Erythroblast (primary cell): Measurements from ENCODE around the gene PCAT7.
A peak's percentile ranks its signal among the peaks of the same experiment; 100 is the strongest.
"Not testable (repeated sequence)": the region's sequence is repeated elsewhere in the genome, so short reads cannot be mapped to it uniquely, and the experiment has no call there.

Source experiments
- DNase-seq, 2 experiments: peaks; one replicate each; lab custom pipeline; 2025; lab: John Stamatoyannopoulos, UW
- GATA1 ChIP-seq: IDR thresholded peaks from 2 replicates; pipeline ENCODE4 v1.6.1; 2011; ENCODE audit warnings: low read depth, mild to moderate bottlenecking, control low read depth, low read length, moderate library complexity
- POLR2A ChIP-seq: IDR thresholded peaks from 2 replicates; pipeline ENCODE4 v1.6.1; 2011; ENCODE audit warnings: mild to moderate bottlenecking, low read length

The PCAT7 gene

DNA sequence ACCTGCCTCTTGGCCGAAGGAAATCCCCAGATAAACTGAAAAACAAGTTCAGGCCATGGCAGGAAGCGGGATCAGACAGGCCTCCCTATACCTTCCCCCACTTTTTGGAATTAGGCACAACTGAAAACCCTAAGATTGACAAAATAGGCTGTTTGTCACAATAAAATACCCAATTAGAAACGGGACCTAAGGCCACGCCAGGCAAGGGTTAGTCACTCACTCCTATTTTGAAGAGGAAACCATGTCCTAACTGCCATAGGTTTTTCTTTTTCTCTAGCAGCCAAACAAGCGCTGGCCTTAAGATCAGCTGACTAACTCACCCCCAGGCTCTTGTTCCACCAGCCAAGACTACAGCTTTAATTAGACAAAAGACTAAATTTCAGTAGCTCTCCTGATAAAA lies 26.8 kb downstream of the PCAT7 start:
- DNase-seq: no peak
- TF ChIP-seq GATA1: no peak
- no peak for TF ChIP-seq POLR2A

DNA sequence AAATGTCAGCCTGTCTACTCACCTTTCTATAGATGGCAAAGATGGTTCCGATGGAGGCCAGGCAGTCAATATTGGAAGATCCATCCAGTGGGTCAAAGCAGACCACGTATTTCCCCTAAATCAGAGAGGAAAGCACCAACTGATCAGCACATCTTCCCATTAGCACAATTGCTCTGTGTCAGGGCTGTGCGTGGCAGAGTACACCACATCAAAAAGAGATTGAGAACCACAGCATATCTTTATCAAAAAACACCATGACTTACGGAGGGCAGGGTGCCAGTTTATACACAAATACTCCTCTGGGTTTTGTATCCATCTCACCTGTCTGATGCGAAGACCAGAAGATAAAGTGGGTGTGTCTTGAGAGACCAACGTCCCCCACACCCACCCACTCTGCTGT lies 29.7 kb downstream of the PCAT7 start:
- TF ChIP-seq POLR2A (no peak), GATA1 (no peak)
- DNase-seq: no peak

DNA sequence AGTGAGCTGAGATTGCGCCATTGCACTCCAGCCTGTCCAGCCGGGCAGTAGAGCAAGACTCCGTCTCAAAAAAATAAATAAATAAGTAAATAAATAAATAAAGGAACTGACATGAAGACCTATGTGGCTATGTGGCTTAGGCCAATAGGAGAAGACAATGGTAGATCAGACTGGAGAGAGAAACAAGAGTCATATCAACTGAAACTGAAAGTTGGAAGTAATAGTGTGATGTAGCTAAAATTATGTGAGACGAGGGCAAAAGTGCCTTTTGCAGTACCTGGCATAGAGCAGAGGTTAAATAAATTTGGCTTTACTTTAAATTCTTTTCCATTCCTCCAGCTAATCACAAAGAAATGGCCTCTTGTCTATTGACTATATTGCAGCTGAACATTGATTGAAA lies 31.4 kb downstream of the PCAT7 start:
- TF ChIP-seq GATA1: no peak
- TF ChIP-seq POLR2A: no peak
- no peak for DNase-seq

DNA sequence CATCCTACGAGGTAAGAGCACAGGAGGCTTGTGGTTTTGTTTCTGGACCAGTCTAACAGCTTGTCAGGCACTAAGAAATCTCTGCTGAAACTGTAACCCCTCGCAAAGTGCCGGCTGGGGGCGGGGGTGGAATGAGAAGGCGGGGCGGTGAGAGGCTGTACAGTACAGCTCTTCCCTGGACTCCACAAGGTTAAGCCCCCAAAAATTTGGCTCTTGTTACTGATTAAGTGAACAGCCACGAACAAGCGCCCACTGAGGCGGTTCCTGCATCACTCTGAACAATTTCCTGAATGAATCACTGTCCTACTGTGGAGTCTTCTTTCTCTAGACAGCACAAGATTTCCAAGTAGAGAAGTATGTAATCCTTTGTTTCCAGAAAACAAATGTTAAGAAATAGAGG lies 31.9 kb downstream of the PCAT7 start:
- TF ChIP-seq GATA1: no peak
- TF ChIP-seq POLR2A: no peak

DNA sequence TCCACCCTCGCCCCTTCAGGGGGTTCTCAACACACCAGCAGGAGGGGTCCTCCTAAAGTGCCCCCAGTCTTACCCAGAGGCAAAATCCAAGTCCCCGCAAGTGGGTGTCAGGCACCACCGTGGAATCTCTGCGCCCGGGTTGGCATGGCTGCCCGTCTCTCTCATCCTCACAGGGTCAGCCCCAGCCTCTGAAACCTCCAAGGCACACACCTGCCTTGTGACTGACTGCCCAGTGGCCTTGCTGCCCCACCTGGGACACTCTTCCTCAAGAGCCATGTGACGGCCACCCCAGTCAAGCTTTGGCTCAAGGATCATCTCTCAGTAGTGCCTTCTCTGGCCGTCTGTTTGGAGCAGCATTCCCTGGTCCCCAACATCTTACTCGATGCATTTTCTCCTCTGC lies 33.8 kb downstream of the PCAT7 start:
- TF ChIP-seq GATA1: no peak
- TF ChIP-seq POLR2A: no peak
- no peak for DNase-seq

More for the DNA sequence above, 31.9 kb downstream of the PCAT7 start:
- no peak for DNase-seq

DNA sequence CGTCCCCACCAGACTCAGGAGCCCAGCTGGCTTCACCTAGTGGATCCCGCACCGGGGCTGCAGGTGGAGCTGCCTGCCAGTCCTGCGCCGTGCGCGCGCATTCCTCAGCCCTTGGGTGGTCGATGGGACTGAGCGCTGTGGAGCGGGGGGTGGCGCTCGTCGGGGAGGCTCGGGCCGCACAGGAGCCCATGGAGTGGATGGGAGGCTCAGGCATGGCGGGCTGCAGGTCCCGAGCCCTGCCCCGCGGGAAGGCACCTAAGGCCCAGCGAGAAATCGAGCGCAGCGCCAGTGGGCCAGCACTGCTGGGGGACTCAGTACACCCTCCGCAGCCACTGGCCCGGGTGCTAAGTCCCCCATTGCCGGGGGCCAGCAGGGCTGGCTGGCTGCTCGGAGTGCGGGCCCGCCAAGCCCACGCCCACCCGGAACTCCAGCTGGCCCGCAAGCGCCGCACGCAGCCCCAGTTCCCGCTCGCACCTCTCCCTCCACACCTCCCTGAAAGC lies 36.2 kb downstream of the PCAT7 start:
- not testable (repeated sequence) for DNase-seq

DNA sequence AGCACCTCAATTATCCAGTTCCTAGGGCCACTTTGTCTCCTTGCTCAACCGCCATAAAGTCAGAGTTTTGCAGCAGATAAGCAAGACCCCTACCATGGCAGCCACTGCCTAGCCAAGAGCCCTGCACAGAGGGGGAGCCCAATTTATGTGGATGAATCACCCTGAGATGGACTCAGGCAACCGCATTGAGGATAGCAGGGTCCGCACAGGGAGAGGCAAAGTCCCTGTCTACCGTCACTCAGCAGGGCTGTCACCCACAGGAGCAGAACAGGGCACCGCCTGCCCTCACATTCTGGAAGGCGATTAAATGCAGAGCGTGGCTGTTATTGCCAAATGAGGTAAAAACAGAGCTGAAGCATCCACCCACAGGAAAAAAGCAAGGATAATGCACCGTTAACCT lies 37.0 kb downstream of the PCAT7 start:
- DNase-seq: no peak
- TF ChIP-seq POLR2A (no peak), GATA1 (no peak)

DNA sequence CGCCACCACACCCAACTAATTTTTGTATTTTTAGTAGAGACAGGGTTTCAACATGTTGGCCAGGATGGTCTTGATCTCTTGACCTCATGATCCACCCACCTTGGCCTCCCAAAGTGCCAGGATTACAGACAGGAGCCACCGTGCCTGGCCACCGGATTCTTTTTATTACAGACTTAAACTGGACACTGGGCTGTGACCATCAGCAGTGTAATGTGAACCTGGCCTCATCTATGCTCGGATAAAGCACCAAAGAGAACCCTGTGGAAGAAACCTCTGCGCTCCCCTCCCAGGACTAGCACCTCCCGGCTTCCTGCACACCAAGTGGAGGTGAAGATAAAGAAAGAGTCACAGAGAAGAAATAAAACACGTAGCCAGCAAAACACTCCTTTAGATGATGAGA lies 37.8 kb downstream of the PCAT7 start:
- DNase-seq: not testable (repeated sequence)

DNA sequence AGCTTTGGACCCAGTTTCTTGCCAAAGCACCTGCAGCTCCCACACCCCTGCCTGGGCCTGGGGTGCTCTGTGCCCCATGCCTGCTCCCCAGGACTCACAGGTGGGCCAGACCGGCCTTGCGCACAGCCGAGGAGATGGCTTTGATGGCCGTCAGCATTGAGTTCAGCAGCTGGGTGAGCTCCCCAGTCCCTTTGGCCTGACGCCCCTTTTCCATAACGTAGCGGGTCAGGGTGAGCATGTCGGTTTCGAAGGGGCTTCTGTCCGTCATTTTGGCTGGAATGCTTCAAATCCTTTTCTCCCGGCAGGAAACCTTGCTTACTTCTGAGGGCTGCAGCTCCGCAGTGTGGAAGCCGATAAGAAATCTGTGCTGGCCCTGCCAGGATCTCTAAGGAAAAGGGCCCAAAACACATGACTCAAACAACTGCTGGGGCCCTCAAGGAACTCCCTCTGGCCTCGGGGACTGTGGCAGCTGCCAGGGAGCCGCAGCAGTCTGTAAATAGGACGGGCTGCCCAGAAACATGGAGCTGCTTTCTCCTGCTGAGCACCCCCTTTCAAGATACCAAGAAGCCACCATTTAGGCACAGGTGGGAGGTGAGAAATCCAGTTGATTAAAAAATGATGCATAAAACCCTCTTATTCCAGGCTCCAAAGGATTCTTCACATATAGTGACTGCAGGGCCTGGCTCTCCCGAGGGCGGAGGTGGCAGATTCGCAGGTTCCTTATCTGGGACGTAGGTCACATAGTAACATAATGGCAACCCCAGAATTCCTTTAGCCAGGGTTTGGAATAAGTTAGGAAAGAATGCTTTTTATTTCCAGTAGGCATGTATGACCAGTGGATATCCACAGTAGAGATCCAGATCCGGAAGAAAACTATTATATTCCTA lies 38.8 kb downstream of the PCAT7 start, which contains the start of gene FBP2:
Gene FBP2, minus strand, starts transcription at position 366 of the 887 bp plus-strand sequence. Its CDS starts 98 bp downstream, at position 268.
- DNase-seq: no peak
- TF ChIP-seq GATA1: no peak
- no peak for TF ChIP-seq POLR2A

DNA sequence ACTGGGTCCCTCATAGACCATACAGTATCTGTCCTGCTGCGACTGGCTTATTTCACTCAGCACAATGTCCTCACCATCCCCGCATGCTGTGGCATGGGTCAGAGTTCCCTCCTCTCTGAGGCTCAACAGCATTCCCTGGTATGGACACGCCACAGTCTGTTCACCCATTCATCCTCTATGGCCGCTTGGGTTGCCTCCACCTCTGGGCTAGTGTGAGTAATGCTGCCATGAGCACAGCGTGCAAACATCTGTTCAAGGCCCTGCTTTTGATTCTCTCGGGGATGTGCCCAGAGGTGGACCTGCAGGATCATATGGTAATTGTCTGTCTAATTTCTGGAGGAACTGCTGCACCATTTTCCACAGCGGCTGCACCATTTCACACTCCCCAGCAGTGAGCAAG lies 44.2 kb downstream of the PCAT7 start:
- TF ChIP-seq GATA1 (no peak), POLR2A (no peak)
- DNase-seq: no peak

DNA sequence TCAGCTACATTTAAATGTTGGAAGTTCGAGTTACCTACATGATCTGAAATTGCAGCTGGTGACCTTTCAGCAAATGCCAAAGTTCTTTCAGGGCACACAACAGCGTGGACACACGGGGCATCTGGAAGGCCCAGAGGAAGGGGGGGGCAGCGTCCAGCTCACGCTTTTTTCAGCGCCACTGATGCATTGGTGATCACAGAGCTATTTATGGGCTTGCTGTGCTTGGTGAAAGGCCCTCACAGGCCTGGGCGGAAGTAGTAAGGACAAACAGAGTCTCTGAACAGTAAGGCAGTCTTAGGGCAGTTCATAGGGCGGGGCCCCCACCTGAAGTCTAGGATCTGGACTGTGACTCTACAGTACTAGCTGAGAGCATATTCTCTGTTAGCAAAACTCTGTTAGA lies 45.4 kb downstream of the PCAT7 start:
- TF ChIP-seq POLR2A (no peak), GATA1 (no peak)
- no peak for DNase-seq

DNA sequence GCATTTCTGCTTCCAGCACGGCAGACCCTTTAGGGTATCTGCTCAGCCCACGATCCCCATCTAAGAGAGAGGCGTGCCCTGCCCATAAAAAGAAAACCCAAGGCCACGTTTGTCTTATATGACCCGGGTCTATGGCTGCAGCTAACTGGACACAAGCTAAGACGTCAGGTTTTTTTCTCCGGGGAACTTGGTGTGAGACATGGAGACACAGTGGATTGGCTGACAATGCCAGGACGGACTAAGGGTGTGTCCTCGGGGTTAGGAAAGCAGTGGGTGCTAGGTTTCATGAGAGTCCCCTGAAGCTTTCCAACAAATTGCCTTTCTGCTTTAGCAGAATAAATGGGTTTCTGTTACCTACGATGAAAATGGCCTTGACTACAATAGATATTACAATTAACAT lies 45.8 kb downstream of the PCAT7 start:
- no peak for DNase-seq
- no peak for TF ChIP-seq GATA1
- TF ChIP-seq POLR2A: no peak

DNA sequence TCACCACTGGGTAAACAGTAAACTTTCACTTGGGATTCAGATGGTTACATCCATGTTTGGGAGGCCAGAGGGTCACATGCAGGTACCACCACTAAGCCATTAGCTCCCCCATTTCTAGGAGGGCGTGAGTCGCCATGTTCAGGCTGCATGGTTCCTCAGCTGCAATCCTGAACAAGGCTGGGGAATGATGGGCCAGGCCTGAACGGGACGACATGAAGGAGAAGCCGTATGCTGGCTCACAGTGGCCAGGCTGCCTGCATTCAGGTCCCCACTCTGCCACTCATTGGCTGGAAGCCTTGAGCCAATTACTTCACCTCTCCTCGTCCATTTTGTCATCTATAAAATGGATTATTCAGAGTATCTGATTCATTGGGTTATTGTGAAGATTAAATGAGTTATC lies 47.8 kb downstream of the PCAT7 start:
- TF ChIP-seq GATA1 (no peak), POLR2A (no peak)

DNA sequence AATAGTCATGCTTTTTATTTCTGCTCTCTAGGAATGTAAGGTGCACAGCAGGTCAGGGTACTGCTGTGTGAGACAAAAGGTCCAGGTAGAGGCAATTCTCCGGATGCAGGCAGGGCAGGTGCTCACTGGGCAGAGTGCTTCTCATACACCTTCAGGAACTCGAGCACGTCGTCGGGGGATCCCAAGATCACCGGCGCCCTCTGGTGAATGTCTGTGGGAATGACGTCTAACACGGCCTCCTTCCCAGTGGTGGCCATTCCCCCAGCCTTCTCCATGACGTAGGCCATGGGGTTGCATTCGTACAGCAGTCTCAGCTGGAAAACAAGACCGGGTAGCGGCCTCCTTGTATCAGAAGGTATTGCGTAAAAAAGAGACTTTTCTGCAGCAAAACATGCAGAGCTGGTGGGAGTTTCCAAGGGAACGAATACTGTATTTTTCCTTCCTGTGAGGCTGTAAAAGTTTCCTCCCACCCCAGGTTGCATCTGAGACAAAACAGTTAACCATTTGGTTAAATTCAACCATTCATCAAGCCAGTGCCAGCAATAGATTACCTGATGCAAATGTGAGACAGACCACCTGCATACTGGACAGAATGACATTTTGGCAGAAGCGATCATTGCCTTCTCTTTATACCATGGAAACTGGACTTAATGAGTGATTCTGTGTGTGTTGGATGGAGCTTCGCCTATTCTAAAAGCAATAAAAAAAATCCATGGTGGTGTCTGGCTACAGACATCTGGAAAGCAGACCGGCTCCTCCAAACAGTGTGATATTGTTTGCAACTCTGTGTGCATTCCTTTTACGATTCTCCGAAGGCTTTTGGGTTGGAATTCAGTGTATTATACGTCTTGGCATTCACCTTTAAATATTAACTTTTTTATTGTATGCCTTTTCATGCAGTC lies 48.6 kb downstream of the PCAT7 start:
- DNase-seq: peak; percentile 53 to 71
- TF ChIP-seq POLR2A: no peak
- no peak for TF ChIP-seq GATA1

More for the DNA sequence above, 47.8 kb downstream of the PCAT7 start:
- DNase-seq: no peak
